Measurements from ENCODE around the gene CYP4F3. TPM values are rescaled to one million over a fixed set of nuclear protein-coding genes. Genes with fewer than 3 reads are reported as not detected.

Gene CYP4F3
- total RNA-seq, 1 experiment from 2014 or later, result 0.04 TPM

- TF ChIP-seq ZNF532 (CRISPR knock-in tag; IDR thresholded peaks at IDR 0.05; ENCODE audit: borderline replicate concordance) (no peak), ATF2 (CRISPR knock-in tag; IDR thresholded peaks at IDR 0.05; ENCODE audit: borderline replicate concordance, low read depth) (no peak), ZNF317 (CRISPR knock-in tag; IDR thresholded peaks at IDR 0.05; ENCODE audit: borderline replicate concordance, low read depth) (no peak), PRDM15 (CRISPR knock-in tag; IDR thresholded peaks at IDR 0.05) (no peak), ZNF396 (CRISPR knock-in tag; IDR thresholded peaks at IDR 0.05; ENCODE audit: borderline replicate concordance) (no peak), TCF7 (CRISPR knock-in tag; IDR thresholded peaks at IDR 0.05; ENCODE audit: low read depth) (no peak)
Measured at GRCh38 chr19:15622991-15623390, 17.7 kb upstream of the CYP4F3 start (continued).

GRCh38 chr19:15623711-15624318 is 16.9 kb upstream of the CYP4F3 start:
- H3K36me3 Mint-ChIP-seq, result peaks cover 15% of the 10 kb centered on the region
- H3K4me3 Mint-ChIP-seq, result no peak overlapping the region
- ATAC-seq (no peak; the same call in 1 of the 2 replicates), DNase-seq (ENCODE audit: low spot score) (peak; percentile 50)
- peaks cover 56% of the 10 kb centered on the region for H3K9me3 Mint-ChIP-seq
- TF ChIP-seq ZNF121 (CRISPR knock-in tag; IDR thresholded peaks at IDR 0.05) (no peak), HMGXB4 (CRISPR knock-in tag; IDR thresholded peaks at IDR 0.05) (no peak), JUN (CRISPR knock-in tag; IDR thresholded peaks at IDR 0.05) (no peak), CBFB (CRISPR knock-in tag; IDR thresholded peaks at IDR 0.05; ENCODE audit: low read depth) (no peak), FOXK1 (CRISPR knock-in tag; IDR thresholded peaks at IDR 0.05) (no peak), FOXP4 (CRISPR knock-in tag; IDR thresholded peaks at IDR 0.05) (no peak), SMAD4 (CRISPR knock-in tag; IDR thresholded peaks at IDR 0.05) (no peak)
- H3K27me3 Mint-ChIP-seq (ENCODE audit: low read depth), result peaks cover 9% of the 10 kb centered on the region
- CTCF ChIA-PET, result no interaction called here
- no peaks in the 10 kb centered on the region for H3K4me1 Mint-ChIP-seq
- POLR2A ChIA-PET, result no interaction called here
- H3K27ac Mint-ChIP-seq, result no peak overlapping the region
